Suprapubic skin (tissue), 3 donors: Measurements from ENCODE around the gene NHSL1.

ENCODE experiments used
- POLR2AphosphoS5 ChIP-seq, 3 donors: sonication (generic); formaldehyde crosslinking; IDR thresholded peaks; one replicate each; pipeline ENCODE4 v1.6.1; 2017; ENCODE audit warnings: antibody characterized with exemption in 3 of 3
- TF ChIP-seq, protein P1 (sequence below), 2 donors: fragments of 200-600 bp in 1 of 2; fragments of 450-650 bp in 1 of 2; sonication (generic) in 1 of 2; IDR thresholded peaks; one replicate each; pipeline ENCODE4 v1.5.1; 2016 to 2019; ENCODE audit warnings: antibody characterized with exemption in 2 of 2, mild to moderate bottlenecking in 1 of 2, moderate library complexity in 1 of 2

- TF ChIP-seq POLR2AphosphoS5 (IDR thresholded peaks at IDR 0.05) = no peak
- TF ChIP-seq, protein P1, sequence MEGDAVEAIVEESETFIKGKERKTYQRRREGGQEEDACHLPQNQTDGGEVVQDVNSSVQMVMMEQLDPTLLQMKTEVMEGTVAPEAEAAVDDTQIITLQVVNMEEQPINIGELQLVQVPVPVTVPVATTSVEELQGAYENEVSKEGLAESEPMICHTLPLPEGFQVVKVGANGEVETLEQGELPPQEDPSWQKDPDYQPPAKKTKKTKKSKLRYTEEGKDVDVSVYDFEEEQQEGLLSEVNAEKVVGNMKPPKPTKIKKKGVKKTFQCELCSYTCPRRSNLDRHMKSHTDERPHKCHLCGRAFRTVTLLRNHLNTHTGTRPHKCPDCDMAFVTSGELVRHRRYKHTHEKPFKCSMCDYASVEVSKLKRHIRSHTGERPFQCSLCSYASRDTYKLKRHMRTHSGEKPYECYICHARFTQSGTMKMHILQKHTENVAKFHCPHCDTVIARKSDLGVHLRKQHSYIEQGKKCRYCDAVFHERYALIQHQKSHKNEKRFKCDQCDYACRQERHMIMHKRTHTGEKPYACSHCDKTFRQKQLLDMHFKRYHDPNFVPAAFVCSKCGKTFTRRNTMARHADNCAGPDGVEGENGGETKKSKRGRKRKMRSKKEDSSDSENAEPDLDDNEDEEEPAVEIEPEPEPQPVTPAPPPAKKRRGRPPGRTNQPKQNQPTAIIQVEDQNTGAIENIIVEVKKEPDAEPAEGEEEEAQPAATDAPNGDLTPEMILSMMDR (IDR thresholded peaks at IDR 0.05) = no peak
Observed at GRCh38 chr6:138468320-138469015, 30.8 kb downstream of the NHSL1 start.
